HepG2 (cell line): ENCODE results near the gene CHMP4B.

Experiments used
- BHLHE40 ChIP-seq: IDR thresholded peaks from 2 replicates; pipeline ENCODE4 v1.6.1; 2011; ENCODE audit warnings: low read length, improper control_type of control experiment
- CTCF ChIP-seq: sonication (generic); formaldehyde crosslinking; IDR thresholded peaks from 2 replicates; pipeline ENCODE4 v1.5.0; 2020; ENCODE audit warnings: mild to moderate bottlenecking, missing genetic modification reagents, moderate library complexity
- SMC3 ChIP-seq: IDR thresholded peaks from 2 replicates; pipeline ENCODE4 v1.6.1; 2011; ENCODE audit warnings: low read length, improper control_type of control experiment
- ZNF263 ChIP-seq: sonication (generic); formaldehyde crosslinking; IDR thresholded peaks from 2 replicates; pipeline ENCODE4 v1.4.0; 2020; ENCODE audit warnings: missing genetic modification reagents
- ZNF766 ChIP-seq: sonication (generic); formaldehyde crosslinking; IDR thresholded peaks from 2 replicates; pipeline ENCODE4 v1.5.0; 2020; ENCODE audit warnings: missing genetic modification reagents, borderline replicate concordance

- TF ChIP-seq SMC3, result no peak
- no peak for TF ChIP-seq BHLHE40
- no peak for TF ChIP-seq ZNF766 (CRISPR knock-in tag)
- no peak for TF ChIP-seq ZNF263 (CRISPR knock-in tag)
- no peak for TF ChIP-seq CTCF (CRISPR knock-in tag)
These were observed 32.7 kb downstream of the CHMP4B start for GRCh38 chr20:33843854-33844253.
